T1000 (cell line): ENCODE measurements around the gene TMX2.

Experiments
- DNase-seq: peaks from one replicate; lab custom pipeline; 2025; ENCODE audit warnings: mixed read lengths; lab: John Stamatoyannopoulos, UW

The TMX2 gene

DNA sequence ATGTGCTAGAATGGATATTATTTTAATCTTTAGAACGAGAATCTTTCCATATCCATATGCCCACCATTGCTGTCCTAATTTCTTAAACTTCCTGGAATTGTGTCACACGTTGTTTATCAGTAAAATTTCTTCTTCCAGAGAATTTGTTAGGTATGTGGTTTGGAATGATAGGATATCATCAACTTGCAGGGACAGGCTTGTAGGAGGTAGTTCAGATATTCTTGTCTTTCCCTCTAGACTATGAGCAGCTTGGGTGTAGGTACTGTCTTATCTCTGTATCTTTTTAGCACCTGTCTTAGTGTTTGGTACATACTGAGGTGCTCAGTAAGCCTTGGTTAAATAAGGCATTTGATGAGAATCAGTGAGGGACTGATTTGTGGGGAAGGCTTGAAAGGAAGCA is 52.6 kb downstream of the TMX2 start:
- no peak for DNase-seq

DNA sequence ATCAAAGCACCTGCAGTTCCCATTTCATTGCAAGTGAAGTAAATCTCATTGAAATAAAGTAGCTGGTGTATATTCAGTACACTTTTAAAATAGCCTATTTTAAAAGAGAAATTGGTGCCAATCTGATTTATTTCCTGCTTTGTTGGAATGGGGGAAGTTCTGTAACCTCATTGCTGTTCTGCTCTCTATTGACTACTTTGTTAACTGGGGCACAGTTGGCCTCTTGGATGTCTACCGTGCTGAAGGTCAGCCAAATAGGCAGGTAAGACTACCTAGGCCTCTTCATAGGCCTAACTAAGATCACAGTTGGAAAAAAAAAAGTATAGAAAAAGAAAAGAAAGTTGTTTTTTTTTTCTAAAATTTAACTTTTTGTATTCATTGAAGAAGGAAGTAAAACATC is 58.4 kb downstream of the TMX2 start:
- no peak for DNase-seq

DNA sequence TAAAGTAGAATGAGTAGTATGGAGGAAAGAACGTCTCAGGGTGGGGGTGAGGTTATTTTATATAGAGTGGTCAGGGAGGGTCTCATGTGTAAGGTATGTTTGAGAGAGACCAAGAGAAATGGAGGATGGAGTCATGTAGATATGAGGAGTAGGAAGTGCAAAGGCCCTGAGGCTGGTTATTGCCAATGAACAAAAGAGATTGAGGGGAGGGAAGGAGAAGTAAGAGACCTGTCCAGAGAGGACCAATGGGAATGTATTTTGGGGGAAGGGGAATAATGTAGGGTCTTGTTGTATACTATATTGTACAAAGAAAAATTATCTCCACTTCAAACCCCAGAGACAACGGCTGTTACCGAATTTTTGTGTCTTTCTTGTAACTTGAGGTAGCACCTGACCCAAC is 59.0 kb downstream of the TMX2 start:
- DNase-seq, result no peak

DNA sequence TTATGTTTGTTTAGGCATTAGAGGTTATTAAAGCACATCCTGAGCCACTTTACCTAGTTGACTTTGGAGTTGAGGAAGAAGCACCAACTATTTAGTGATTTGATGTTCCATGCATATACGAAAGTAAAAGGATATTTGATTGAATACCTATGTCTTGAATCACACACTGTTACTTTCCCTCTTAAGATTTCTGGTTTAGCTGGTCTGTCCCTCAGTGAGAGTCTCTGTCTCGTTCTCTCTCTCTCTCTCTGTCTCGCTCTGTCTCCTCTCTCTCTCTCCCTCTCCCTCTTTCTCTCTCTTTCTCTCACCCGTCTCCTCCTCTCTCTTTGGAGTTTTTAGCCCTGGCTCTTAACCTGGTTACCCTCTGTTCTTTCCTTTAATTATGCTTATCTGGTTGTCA is 60.2 kb downstream of the TMX2 start:
- no peak for DNase-seq

DNA sequence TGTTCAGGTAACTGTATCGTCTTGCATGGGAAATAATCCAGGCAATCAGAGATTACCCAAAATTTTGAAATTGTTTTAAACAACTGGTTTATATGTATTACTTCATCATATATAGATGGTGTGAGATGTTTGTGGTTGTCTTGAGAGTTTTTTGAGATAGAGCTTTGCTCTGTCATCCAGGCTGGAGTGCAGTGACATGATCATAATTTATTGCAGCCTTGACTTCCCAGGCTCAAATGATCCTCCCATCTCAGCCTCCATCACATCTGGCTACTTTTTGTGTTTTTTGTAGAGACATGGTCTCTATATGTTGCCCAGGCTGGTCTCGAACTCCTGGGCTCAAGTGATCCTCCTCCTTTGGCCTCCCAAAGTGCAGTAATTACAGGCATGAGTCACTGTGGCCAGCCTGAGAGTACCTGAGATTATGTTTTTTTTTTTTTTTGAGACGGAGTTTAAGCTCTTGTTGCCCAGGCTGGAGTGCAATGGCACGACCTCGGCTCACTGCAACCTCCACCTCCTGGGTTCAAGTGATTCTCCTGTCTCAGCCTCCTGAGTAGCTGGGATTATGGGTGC is 60.7 kb downstream of the TMX2 start:
- no peak for DNase-seq

DNA sequence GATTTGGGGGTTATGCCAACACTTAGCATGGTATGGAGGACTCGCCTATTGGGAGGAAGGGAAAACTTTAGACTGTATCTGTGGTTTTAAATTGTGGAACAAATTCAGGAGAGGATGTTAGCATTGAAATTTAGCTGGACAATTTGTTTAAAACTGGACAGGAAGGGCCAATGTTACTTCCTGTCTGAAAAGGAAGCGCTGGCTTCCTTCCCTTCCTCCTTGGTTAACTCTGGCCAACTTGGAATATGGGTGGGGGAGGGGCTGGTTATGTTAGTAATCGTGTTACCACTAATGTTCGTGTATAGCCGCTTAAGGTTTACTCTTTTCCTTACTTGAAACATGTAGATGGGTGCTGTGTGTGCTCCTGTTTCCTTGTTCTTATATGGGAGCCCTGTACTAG is 63.1 kb downstream of the TMX2 start:
- no peak for DNase-seq

DNA sequence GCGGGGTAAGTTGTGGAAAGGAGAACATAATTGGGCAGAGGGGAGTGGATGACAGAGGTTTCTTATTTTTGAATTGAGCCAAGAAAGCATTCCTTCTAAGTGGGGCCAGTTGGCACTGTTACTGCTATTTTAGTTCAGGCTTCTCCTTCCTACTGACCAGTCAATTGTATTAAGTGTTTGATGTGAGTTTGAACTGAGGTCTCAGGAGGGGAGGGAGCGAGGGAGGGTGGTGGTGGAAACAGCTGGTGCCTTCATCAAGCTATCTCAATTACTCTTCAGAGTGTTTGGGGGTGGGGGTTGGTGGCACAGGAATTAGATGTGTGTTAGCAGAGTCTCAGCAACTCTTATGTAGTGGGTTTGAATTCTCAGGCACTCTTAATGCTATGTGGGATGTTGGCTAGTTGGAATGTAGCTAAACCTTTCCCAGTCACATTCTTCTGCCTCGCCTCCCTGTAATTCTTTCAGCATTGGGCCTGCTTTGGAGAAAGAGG is 63.7 kb downstream of the TMX2 start:
- DNase-seq, result no peak

DNA sequence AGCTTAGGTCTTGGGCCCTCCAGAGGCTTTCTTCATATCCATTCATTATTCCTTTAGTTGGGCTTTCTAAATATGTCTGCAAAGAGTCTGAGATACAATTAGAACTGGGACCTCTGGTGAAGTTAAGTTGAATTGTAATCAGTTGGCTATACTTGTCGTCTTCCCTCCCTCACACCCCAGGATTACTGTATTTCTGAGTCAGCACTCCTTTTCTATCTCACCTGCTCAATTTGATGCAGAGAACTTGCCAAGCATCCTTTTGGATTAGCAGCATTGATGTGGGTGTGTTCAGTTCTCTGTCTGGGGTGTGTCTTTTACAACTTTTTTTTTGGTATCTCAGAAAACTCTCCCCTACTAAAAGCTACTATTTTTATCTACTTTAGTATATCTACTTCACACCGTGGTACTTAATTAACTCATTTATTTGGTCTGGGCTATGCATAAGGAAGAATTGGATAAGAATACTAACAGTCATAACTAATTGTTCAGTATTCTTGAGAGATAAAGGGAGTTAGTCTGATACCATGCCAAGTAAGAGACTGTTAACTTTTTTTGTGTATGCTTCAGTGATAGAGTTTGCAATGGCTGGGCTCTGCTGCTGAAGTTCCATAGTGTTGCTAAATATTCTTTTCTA is 64.3 kb downstream of the TMX2 start:
- no peak for DNase-seq

DNA sequence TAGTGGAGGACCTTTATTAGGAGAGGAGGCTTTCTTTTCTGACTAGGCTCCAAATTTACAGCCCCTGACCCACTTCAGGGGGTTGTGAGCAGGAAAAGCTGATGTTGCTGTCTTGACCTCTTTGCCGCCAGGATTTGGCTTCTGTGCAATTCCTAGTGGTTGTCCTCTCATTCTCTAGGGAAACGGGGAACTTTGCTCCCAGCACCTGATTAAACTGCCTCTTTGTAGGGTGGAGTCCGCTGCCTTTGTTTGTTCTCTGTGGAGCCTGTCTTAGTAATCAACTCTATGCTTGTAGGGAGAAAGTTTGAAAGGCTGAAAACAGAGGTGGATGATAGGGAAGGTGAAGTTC is 65.5 kb downstream of the TMX2 start:
- no peak for DNase-seq

DNA sequence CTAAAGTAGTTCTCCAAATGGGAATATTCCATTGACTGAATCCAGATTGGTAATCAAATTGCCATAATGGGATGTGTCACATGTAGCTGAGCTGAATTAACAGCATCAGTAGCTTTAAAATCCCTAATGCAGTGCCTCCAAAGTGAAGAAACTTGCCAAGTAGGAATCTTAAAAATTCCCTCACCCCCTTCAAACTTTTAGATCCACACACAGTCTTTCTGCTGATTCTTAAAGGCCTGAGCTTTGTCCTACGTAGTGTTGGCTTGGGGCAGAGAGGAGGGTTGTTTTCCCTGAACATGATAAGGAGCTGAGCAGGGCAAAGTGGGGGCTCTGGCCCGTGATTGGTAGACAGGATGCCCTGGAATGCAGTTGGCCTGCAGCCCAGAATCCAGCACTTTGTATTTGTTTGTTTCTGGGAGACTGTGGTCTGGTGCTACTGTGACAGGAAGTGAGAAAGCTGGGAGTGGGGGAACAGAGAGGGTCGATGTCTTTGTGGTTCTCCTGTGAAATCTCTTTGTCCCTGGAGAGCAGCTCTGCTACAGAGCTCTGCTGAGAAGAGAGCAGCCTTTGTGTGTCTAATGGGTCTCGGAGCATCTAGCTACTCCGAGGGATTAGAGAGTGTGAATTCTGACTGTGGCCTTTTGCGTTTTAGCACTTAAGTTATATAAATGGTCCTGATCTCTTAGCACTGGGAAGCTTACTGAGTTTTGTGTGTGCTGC is 66.1 kb downstream of the TMX2 start:
- peak; percentile 78 for DNase-seq

DNA sequence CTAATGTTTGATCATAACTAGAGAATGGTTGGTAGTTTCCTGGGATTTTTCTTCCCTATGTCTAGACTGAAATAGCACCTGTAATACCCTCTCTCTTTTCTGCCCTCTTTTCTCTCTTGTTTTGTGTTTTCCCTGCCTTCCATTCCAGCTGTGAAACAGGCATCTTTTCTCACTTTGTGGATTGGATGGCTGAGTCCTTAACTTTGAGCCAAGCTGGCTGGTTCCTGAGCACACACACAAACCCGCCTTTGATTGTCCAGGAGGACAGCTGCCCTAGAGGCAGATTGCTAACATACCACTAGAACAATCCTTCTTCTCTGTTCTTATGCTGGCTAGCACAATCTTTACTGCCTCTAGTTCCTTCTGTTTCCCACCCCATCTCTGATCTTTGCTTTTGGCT is 66.9 kb downstream of the TMX2 start:
- no peak for DNase-seq

DNA sequence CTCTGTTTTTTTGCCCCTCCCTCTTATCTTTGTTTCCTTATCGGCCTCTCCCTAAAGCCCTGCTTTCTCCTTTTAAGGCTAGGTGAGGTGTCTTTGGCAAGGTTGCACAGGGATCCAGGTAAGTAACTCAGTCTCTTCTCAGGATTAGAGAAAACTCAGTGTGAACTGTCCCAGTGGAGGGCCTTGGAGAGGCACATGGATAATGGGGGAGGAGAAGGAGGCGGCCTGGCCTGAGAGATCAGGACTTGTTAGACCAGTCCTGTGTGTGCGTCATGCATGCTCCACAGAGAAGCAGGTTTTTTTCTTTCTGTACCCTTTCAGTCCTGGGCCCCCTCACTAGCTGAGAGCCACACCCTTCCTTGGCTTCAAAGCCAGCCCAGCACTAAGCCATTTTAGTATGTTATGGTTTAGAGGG is 69.1 kb downstream of the TMX2 start:
- no peak for DNase-seq

DNA sequence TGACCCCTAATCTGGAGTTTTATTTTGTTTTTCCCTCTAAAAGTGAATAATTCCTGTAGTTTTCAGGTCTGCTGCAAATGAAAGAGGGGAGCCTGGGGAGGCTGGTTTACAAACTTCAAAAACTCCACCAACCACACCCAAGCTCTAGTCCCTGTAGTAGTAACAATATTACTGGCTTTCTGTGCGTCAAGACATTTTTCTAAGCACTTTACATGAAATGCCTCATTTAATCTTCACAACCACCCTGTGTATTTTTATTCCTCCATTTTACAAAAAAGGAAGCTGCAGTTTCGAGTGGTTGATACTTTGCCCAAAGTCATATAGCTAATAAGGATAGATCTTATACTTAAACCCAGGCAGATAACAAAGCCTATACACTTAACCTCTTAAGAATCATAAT is 72.7 kb downstream of the TMX2 start:
- DNase-seq, result no peak

DNA sequence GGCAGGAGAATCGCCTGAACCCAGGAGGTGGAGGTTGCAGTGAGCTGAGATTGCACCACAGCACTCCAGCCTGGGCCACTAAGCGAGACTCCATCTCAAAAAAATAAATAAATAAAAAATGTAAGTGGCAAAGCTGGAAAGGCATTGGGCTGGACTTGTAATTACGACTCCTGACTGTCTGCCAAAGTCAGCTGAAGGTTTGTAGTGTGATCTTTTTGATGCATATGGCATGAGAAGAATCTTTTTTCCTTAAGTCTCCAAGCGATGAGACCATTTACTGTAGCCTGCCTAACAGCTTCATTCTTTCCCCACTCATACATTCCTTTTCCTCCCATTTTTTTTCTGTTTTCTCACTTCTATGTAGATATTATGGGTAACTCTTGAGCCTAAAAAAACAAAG is 74.0 kb downstream of the TMX2 start:
- DNase-seq, result no peak

DNA sequence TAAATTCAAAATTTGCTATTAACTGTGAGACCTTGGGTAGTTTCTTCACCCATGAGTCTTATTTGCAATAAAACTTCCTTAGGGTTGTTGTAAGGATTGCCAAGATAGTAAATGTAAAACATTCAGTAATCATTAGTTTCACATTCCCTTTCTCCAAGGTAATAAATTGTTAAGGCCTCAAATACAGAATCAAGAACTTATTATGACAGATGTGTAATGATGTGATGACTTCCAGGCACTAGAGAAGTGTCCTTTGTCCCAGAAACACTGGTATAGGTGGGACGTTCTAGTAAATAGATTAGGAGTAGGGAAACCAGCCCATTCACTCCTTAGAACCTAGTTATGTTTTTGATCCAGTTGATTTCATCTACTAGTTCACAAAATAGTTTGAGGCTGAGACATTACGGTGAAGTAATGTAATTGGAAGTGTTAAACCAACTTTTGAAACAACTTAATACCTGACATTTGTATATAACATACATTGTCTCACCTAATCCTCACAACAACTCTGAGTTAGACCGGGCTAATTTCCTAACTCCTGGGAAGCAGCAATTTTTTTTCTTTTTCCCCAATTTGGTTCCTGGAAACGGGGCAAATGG is 74.7 kb downstream of the TMX2 start:
- DNase-seq, result no peak

DNA sequence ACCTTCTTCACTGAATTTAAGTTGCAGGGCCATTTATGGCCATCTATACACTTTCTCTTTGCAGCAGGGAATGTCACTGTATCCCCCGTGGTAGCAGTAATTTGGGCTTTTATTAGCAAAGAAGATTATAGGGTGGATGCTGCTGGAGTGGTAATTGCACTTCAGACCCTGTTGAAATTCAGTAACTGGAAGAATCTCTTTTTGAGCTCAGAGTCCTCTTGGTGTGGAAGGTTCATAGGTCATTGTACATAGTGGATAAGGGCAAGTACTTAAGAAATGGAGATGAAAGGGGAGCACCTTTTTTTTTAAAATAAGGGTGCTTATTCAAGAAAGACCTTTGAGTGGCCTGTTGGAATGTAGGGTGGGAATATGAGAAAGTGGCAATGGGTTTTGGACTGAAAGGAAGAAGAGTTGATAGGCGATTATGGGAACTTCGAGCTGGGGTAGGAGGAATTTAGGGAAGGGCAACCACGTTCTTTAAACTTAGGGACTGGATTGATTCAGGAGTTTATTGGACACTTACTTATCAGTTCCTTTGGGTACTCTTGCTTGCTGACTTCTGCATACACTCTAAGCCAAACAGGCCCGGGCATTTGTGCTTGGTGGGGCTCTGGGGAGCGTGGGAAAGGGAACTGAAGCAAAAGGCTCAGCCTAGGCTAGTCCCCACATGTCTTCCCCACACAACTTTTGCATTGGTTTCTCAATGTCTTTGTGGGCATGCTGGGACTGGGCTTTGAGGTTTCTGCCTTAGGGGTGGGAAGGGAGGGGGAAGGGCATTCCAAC is 75.7 kb downstream of the TMX2 start:
- no peak for DNase-seq

DNA sequence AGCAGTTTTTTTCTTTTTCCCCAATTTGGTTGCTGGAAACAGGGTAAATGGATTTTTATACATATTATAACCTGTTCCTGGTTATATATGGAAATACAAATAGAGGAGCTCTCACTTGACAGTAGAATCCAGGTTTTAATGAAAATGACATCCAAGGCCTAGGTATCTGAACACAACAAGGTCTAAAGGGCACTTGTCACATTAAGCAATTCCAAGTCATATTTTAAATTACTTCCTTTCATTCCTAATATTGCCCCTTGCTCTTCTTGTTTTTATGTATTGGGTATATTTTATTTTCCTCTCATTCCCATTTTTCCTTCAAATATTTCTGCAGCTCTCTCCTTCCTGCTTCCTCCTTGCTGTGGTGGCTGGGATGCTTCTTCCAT is 76.3 kb downstream of the TMX2 start:
- no peak for DNase-seq
